ENCODE measurements around the gene MTHFR. TPM values are rescaled to one million over a fixed set of nuclear protein-coding genes. Genes with fewer than 3 reads are reported as not detected.

Gene MTHFR
- total and polyA plus RNA-seq, 8 donors, result 9.6 to 19.1 (median 15.6) TPM

DNA sequence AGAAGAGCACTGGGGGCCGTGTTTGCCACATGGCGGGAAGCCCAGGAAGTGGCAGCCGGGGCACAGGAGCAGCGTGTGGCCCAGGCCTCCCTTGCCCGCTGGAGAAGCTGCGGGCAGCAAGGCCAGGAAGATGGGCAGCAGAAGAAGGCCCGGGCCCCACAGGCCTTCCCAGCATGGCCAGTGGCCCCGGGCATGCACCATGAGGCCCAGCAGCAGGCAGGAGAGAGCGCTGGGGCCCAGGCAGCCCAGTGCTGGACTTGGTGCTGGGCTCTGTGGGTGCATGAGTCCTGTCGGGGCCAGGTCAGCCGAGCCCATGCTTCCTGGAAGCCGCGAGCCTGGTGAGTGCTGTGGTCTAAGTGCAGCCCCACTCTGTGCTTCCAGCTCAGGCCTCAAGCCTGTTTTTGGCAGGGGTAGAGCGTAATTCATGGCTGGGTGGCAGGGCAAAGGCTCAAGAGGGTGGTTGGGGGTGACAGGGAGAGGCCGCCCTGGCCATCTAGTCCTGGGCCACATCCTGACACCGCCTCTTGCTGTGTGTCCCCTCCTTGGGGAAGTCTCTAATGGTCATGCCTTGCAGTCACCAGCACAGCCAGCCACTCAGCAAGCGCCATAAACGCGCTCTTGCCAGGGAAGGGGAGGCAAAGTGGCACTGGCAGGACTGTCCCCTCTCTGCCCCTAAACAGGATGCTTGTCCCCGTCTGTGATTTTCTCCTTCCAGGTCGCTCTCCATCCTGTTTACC lies 21.3 kb downstream of the MTHFR start:
- DNase-seq (no peak), ATAC-seq (no peak), FAIRE-seq (no peak)
- H3K4me3 ChIP-seq, result no peak overlapping the region
- WGBS, 2 donors, result 70 to 75% methylated on average over 21 of the region's 21 CpGs
- H3K27me3 ChIP-seq, result no peaks in the 10 kb centered on the region
- peaks cover 0 to 26% (median 10%) of the 10 kb centered on the region in 3 donors for H3K4me1 ChIP-seq
- TF ChIP-seq, protein P1, sequence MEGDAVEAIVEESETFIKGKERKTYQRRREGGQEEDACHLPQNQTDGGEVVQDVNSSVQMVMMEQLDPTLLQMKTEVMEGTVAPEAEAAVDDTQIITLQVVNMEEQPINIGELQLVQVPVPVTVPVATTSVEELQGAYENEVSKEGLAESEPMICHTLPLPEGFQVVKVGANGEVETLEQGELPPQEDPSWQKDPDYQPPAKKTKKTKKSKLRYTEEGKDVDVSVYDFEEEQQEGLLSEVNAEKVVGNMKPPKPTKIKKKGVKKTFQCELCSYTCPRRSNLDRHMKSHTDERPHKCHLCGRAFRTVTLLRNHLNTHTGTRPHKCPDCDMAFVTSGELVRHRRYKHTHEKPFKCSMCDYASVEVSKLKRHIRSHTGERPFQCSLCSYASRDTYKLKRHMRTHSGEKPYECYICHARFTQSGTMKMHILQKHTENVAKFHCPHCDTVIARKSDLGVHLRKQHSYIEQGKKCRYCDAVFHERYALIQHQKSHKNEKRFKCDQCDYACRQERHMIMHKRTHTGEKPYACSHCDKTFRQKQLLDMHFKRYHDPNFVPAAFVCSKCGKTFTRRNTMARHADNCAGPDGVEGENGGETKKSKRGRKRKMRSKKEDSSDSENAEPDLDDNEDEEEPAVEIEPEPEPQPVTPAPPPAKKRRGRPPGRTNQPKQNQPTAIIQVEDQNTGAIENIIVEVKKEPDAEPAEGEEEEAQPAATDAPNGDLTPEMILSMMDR (IDR thresholded peaks at IDR 0.05), result no peak
- H3K36me3 ChIP-seq, result no peaks in the 10 kb centered on the region
- intact Hi-C loops (cut with DNase I), result no loop called here
- no peak overlapping the region for H3K27ac ChIP-seq
- H3K9me3 ChIP-seq, result no peaks in the 10 kb centered on the region

DNA sequence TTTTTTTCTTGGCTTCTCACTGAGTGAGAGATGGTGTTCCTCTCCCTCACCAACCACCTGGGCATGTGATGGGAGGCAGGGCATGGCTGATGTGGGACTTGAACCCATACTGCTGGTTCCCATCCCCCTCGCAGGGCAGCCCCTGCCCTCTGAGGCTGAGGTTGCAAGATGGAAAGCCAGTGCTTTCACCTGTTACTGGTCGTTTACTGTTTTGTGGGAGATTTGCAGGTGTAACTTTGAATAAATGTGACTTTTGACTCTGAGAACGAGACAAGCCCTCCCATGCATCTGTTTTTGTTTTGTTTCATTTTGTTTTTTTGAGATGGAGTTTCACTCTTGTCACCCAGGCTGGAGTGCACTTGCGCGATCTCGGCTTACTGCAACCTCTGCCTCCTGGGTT lies 22.2 kb downstream of the MTHFR start:
- Histone ChIP-seq H3K36me3 (no peaks in the 10 kb centered on the region), H3K4me1 (peaks cover 0 to 21% (median 10%) of the 10 kb centered on the region in 3 donors), H3K27me3 (no peaks in the 10 kb centered on the region), H3K27ac (no peak overlapping the region), H3K9me3 (no peaks in the 10 kb centered on the region), H3K4me3 (no peak overlapping the region)
- 78 to 80% methylated on average over 6 of the region's 6 CpGs for WGBS, 2 donors
- ATAC-seq (no peak), FAIRE-seq (no peak), DNase-seq (no peak)
- intact Hi-C loops (cut with DNase I), result no loop called here
- TF ChIP-seq, protein P1 (IDR thresholded peaks at IDR 0.05), result no peak

DNA sequence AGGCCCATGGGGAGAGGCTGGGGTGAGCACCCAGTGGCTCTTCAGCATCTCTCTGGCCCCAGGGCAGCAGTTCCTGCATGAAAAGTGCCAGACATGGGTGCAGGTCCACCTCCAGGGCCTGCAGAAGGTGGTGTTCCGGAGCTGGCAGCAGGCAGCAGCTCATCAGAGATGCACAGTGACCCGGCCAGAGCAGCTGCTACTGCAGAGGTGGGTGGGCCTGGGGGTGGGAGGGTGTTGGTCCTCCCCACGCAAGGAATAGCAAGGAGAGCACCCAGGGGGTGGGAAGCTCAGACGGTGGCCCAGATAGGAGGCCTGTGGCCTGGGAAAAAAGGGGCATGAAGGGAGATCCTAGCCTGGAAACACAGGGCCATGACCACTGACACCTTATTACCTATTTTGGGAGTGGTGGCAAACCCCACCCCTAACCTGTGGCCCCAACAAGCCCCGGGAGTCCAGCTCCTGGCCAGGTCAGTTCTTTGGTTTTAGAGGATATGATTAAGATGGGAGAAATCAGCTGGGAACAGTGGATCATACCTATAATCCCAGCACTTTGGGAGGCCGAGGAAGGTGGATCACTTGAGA lies 23.5 kb downstream of the MTHFR start:
- intact Hi-C loops (cut with DNase I), result no loop called here
- H3K4me1 ChIP-seq, result peaks cover 0 to 11% (median 2%) of the 10 kb centered on the region in 3 donors
- H3K4me3 ChIP-seq, result no peak overlapping the region
- TF ChIP-seq, protein P1 (IDR thresholded peaks at IDR 0.05), result no peak
- FAIRE-seq, result no peak
- DNase-seq, result no peak
- no peaks in the 10 kb centered on the region for H3K9me3 ChIP-seq
- no peaks in the 10 kb centered on the region for H3K36me3 ChIP-seq
- H3K27ac ChIP-seq, result no peak overlapping the region
- WGBS, 2 donors, result 76 to 80% methylated on average over 6 of the region's 6 CpGs
- H3K27me3 ChIP-seq, result no peaks in the 10 kb centered on the region
- ATAC-seq, result no peak

DNA sequence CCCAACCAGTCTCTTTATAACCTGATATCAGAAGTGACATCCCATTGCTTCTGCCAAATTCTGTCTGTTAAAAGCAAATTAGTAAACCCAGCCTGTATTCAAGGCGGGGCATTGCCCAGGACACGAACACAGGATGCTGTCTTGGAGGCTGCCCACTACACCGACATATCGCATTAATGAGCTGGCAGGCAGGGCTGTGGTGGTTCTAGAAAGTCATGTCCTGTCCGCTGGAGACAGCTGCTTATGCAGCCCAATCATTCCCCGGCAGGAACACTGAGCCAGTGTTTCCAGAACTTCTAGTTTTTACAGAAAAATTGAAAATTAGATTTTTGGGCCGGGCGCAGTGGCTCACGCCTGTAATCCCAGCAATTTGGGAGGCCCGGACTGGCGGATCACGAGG lies 24.5 kb downstream of the MTHFR start:
- Histone ChIP-seq H3K4me1 (peaks cover 0 to 10% (median 0%) of the 10 kb centered on the region in 3 donors), H3K27ac (no peak overlapping the region), H3K9me3 (no peaks in the 10 kb centered on the region), H3K4me3 (no peak overlapping the region), H3K36me3 (no peaks in the 10 kb centered on the region), H3K27me3 (no peaks in the 10 kb centered on the region)
- intact Hi-C loops (cut with DNase I), result no loop called here
- WGBS, 2 donors, result 87 to 92% methylated on average over 12 of the region's 12 CpGs
- TF ChIP-seq, protein P1 (IDR thresholded peaks at IDR 0.05), result no peak
- no peak for FAIRE-seq
- DNase-seq, result no peak
- no peak for ATAC-seq
